HUDEP-2 (cell line): ENCODE results near the gene KXD1.
A peak's percentile ranks its signal among the peaks of the same experiment; 100 is the strongest.
"Not testable (repeated sequence)": the region's sequence is repeated elsewhere in the genome, so short reads cannot be mapped to it uniquely, and the experiment has no call there.

Experiments used
- DNase-seq, 76 experiments: peaks; one replicate each; lab custom pipeline; 2025; ENCODE audit not compliant: unreplicated experiment in 76 of 76; lab: John Stamatoyannopoulos, UW

Gene KXD1

GRCh38 chr19:18576383-18576782 is 18.7 kb downstream of the KXD1 start:
- no peak for DNase-seq

GRCh38 chr19:18577365-18577914 is 19.8 kb downstream of the KXD1 start:
- DNase-seq: no peak

- DNase-seq: no peak
Observed at GRCh38 chr19:18580311-18580710, 22.6 kb downstream of the KXD1 start.

- DNase-seq: peak in 5 of 76 experiments; percentile 25 to 36 (median 28)
Observed at GRCh38 chr19:18586306-18586705, 28.6 kb downstream of the KXD1 start.

- DNase-seq: no peak
Observed at GRCh38 chr19:18587561-18587960, 29.9 kb downstream of the KXD1 start.

GRCh38 chr19:18587962-18588610 is 30.4 kb downstream of the KXD1 start:
- peak in 1 of 76 experiments; percentile 48 for DNase-seq

- peak in 73 of 76 experiments; percentile 43 to 97 (median 82) for DNase-seq
Observed at GRCh38 chr19:18588611-18589379, 31.1 kb downstream of the KXD1 start, which contains the start of gene REX1BD. TSS of gene REX1BD (plus strand) at chr19:18588798. CDS start at chr19:18588802, 4 bp downstream.

GRCh38 chr19:18589380-18590272 is 32.0 kb downstream of the KXD1 start:
- DNase-seq: peak in 58 of 76 experiments; percentile 26 to 96 (median 65)

GRCh38 chr19:18590273-18591272 is 32.9 kb downstream of the KXD1 start:
- DNase-seq: peak in 38 of 76 experiments; percentile 11 to 81 (median 44)

GRCh38 chr19:18591735-18592385 is 34.2 kb downstream of the KXD1 start:
- DNase-seq: no peak

- DNase-seq: not testable (repeated sequence)
Observed at GRCh38 chr19:18592732-18593131, 35.1 kb downstream of the KXD1 start.

GRCh38 chr19:18593367-18594095 is 35.9 kb downstream of the KXD1 start:
- peak in 5 of 76 experiments; percentile 19 to 41 (median 33) for DNase-seq

GRCh38 chr19:18594096-18594823 is 36.6 kb downstream of the KXD1 start:
- peak in 48 of 76 experiments; percentile 15 to 67 (median 44) for DNase-seq

- no peak for DNase-seq
Observed at GRCh38 chr19:18594824-18595373, 37.2 kb downstream of the KXD1 start.

GRCh38 chr19:18595475-18595874 is 37.8 kb downstream of the KXD1 start:
- DNase-seq: no peak

- DNase-seq: peak in 44 of 76 experiments; percentile 20 to 66 (median 40)
Observed at GRCh38 chr19:18596752-18597157, 39.1 kb downstream of the KXD1 start.
